Neural progenitor cell (in vitro differentiated cells): ENCODE results near the gene PSD.

Experiments
- EZH2 ChIP-seq: fragments of 200-600 bp; sonication (generic); IDR thresholded peaks from 2 replicates; pipeline ENCODE4 v1.6.1; 2017; ENCODE audit warnings: antibody characterized with exemption, mild to moderate bottlenecking, moderate library complexity
- TF ChIP-seq, protein P1 (sequence below): fragments of 200-600 bp; sonication (generic); IDR thresholded peaks from 2 replicates; pipeline ENCODE4 v1.5.1; 2017; ENCODE audit warnings: antibody characterized with exemption, mild to moderate bottlenecking

DNA sequence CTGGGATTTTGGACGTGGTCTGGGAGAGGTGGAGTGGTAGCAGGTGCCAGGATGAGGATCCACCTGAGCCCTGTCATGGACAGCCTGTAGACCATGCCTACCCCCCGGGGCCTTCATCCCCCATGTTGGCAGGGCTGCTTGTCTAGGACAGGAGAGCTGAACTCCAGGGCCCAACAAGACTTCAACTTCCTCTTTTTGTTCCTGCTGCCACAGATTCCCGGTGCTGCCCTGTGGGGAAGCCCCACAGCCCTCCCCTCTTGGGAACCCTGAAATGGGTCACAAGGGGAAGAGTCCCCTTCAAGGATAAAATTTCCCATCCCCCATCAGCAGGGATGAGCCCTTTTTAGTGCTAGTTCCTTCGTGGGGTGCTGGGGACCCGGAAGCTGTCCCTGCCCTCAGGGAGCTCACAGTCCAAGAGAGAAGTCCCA is 15.0 kb upstream of the PSD start:
- TF ChIP-seq, protein P1, sequence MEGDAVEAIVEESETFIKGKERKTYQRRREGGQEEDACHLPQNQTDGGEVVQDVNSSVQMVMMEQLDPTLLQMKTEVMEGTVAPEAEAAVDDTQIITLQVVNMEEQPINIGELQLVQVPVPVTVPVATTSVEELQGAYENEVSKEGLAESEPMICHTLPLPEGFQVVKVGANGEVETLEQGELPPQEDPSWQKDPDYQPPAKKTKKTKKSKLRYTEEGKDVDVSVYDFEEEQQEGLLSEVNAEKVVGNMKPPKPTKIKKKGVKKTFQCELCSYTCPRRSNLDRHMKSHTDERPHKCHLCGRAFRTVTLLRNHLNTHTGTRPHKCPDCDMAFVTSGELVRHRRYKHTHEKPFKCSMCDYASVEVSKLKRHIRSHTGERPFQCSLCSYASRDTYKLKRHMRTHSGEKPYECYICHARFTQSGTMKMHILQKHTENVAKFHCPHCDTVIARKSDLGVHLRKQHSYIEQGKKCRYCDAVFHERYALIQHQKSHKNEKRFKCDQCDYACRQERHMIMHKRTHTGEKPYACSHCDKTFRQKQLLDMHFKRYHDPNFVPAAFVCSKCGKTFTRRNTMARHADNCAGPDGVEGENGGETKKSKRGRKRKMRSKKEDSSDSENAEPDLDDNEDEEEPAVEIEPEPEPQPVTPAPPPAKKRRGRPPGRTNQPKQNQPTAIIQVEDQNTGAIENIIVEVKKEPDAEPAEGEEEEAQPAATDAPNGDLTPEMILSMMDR = no peak
- no peak for TF ChIP-seq EZH2
